Prostate gland (tissue), 2 donors: ENCODE measurements around the gene TNS1.

Experiments used
- CTCF ChIP-seq, 4 experiments: fragments of 200-600 bp in 2 of 4; fragments of 450-650 bp in 2 of 4; sonication (generic) in 2 of 4; IDR thresholded peaks; 1 replicate in 3 of 4; 2 replicates in 1 of 4; pipeline ENCODE4 v1.5.1; 2016 to 2019; ENCODE audit warnings: antibody characterized with exemption in 4 of 4, mild to moderate bottlenecking in 2 of 4, moderate library complexity in 2 of 4
- POLR2A ChIP-seq: fragments of 450-650 bp; IDR thresholded peaks from one replicate; pipeline ENCODE4 v1.6.1; 2016; ENCODE audit warnings: antibody characterized with exemption, mild to moderate bottlenecking
- POLR2AphosphoS5 ChIP-seq: sonication (generic); formaldehyde crosslinking; IDR thresholded peaks from one replicate; pipeline ENCODE4 v1.6.1; 2017; ENCODE audit warnings: antibody characterized with exemption

GRCh38 chr2:217785544-217786045 lies 217.2 kb downstream of the TNS1 start:
- TF ChIP-seq CTCF (IDR thresholded peaks at IDR 0.05) (peak; percentile 91 to 95 (median 94)), POLR2AphosphoS5 (peak; percentile 46), POLR2A (no peak)
